Activated CD8-positive, alpha-beta memory T cell treated with anti-CD3 and anti-CD28 coated beads for 36 hours (primary cell): ENCODE results near the gene FKBP1C. TPM values are rescaled to one million over a fixed set of nuclear protein-coding genes. Genes with fewer than 3 reads are reported as not detected.

Source experiments
- CTCF ChIA-PET: fragments of 350-600 bp; sonication (Branson Sonifier 250); formaldehyde crosslinking; loops from one replicate; lab custom pipeline; 2021; ENCODE audit warnings: antibody characterized with exemption; lab: Charles Lee
- POLR2A ChIA-PET: fragments of 350-600 bp; sonication (Branson Sonifier 250); formaldehyde crosslinking; loops from one replicate; lab custom pipeline; 2021; ENCODE audit warnings: antibody characterized with exemption; lab: Charles Lee
- total RNA-seq, 2 experiments: library from RNA; stranded (reverse); gene quantifications; one replicate each; pipeline ENCODE4 v1.2.3, GENCODE V29; 2021

Gene FKBP1C
- total RNA-seq, 2 experiments from 2014 or later = 1.4 to 1.7 TPM

- POLR2A ChIA-PET = no interaction called here
- CTCF ChIA-PET = no interaction called here
These were observed 38.7 kb downstream of the FKBP1C start for GRCh38 chr6:63249875-63250482.

- POLR2A ChIA-PET = no interaction called here
- CTCF ChIA-PET = no interaction called here
These were observed 47.9 kb downstream of the FKBP1C start for GRCh38 chr6:63259153-63259552.

- ChIA-PET POLR2A (no interaction called here), CTCF (no interaction called here)
These were observed 50.6 kb downstream of the FKBP1C start for GRCh38 chr6:63261820-63262219.

Other genes with a start within 250 kb of the FKBP1C start
- gene LGSN, start 108.5 kb downstream of the FKBP1C start, total RNA-seq = not detected